A673 (cell line): ENCODE results near the gene SHISAL2B. TPM values are rescaled to one million over a fixed set of nuclear protein-coding genes. Genes with fewer than 3 reads are reported as not detected.
"Not testable (repeated sequence)": the region's sequence is repeated elsewhere in the genome, so short reads cannot be mapped to it uniquely, and the experiment has no call there.

Experiments used
- BruUV-seq: library from RNA; stranded (reverse); fragments of 400-500 nt; replicated peaks from 2 replicates; lab custom pipeline; 2021; lab: Mats Ljungman, UMichigan
- CTCF ChIA-PET: fragments of 300-600 bp; sonication (Branson Sonifier 250); formaldehyde crosslinking; loops from one replicate; lab custom pipeline; 2022; ENCODE audit warnings: antibody characterized with exemption; lab: Charles Lee
- POLR2A ChIA-PET: fragments of 300-600 bp; sonication (Branson Sonifier 250); formaldehyde crosslinking; loops from one replicate; lab custom pipeline; 2022; ENCODE audit warnings: antibody characterized with exemption; ENCODE audit not compliant: low non-redundant PET; lab: Charles Lee
- DNase-seq: peaks from one replicate; pipeline ENCODE4 v3.0.0-alpha.2; 2015; ENCODE audit warnings: low spot score
- H3K27ac ChIP-seq: fragments of 200-600 bp; sonication (generic); 2 replicates; pipeline ENCODE4 v1.5.1; 2016; ENCODE audit warnings: mixed run types, low read depth, mild to moderate bottlenecking, mixed read lengths, antibody characterized with exemption, low read length; ENCODE audit not compliant: poor library complexity, severe bottlenecking
- H3K27me3 ChIP-seq: fragments of 200-600 bp; sonication (generic); replicated peaks from 2 replicates; pipeline ENCODE4 v1.6.1; 2017; ENCODE audit warnings: mixed run types, low read depth, mild to moderate bottlenecking, mixed read lengths, antibody characterized with exemption, low read length; ENCODE audit not compliant: insufficient read depth, poor library complexity
- H3K36me3 ChIP-seq: fragments of 200-600 bp; sonication (generic); 2 replicates; pipeline ENCODE4 v1.6.1; 2016; ENCODE audit warnings: mixed run types, mild to moderate bottlenecking, mixed read lengths, antibody characterized with exemption, low read length; ENCODE audit not compliant: insufficient read depth, poor library complexity, severe bottlenecking
- H3K4me1 ChIP-seq: fragments of 200-600 bp; sonication (generic); 2 replicates; pipeline ENCODE4 v1.6.1; 2017; ENCODE audit warnings: mixed run types, mild to moderate bottlenecking, mixed read lengths, antibody characterized with exemption, low read length; ENCODE audit not compliant: insufficient read depth, poor library complexity, severe bottlenecking
- H3K4me3 ChIP-seq: fragments of 200-600 bp; sonication (generic); 2 replicates; pipeline ENCODE4 v1.5.1; 2016; ENCODE audit warnings: low read depth, mixed run types, mild to moderate bottlenecking, mixed read lengths, low read length; ENCODE audit not compliant: poor library complexity, severe bottlenecking
- H3K9me3 ChIP-seq: fragments of 200-600 bp; sonication (generic); 2 replicates; pipeline ENCODE4 v1.6.1; 2016; ENCODE audit warnings: mixed run types, low read depth, mild to moderate bottlenecking, mixed read lengths, antibody characterized with exemption, low read length; ENCODE audit not compliant: poor library complexity, severe bottlenecking
- CTCF ChIP-seq: fragments of 300-800, 200-600 bp; sonication (generic); conservative IDR thresholded peaks from 2 replicates; pipeline ENCODE4 v1.5.1; 2017; ENCODE audit warnings: low read depth, mild to moderate bottlenecking, antibody characterized with exemption, low read length, moderate library complexity, mixed read lengths
- EZH2 ChIP-seq: fragments of 200-600 bp; sonication (generic); IDR thresholded peaks from 2 replicates; pipeline ENCODE4 v1.6.1; 2017; ENCODE audit warnings: borderline replicate concordance, low read depth, mild to moderate bottlenecking, mixed read lengths, antibody characterized with exemption, low read length; ENCODE audit not compliant: poor library complexity, severe bottlenecking
- intact Hi-C: fragments of 100-400 bp; cut with micrococcal nuclease; formaldehyde crosslinking; loops from one replicate; pipeline ENCODE4 v1.10.0; 2022; ENCODE audit not compliant: unreplicated experiment
- total RNA-seq: library from RNA; stranded (reverse); gene quantifications from 2 replicates; pipeline ENCODE4 v1.2.3, GENCODE V29; 2021

SHISAL2B gene
- total RNA-seq, 1 experiment from 2014 or later = not detected

- CTCF ChIA-PET = no interaction called here
- DNase-seq = no peak
- Histone ChIP-seq H3K27ac (no peak overlapping the region), H3K36me3 (no peaks in the 10 kb centered on the region), H3K4me1 (no peaks in the 10 kb centered on the region), H3K27me3 (peaks cover 4% of the 10 kb centered on the region), H3K9me3 (no peaks in the 10 kb centered on the region), H3K4me3 (no peak overlapping the region)
- intact Hi-C loops = no loop called here
- POLR2A ChIA-PET = interaction anchor here (0.6 kb wide), 1 partner anchor 482 kb away, joined by 4 read pairs; no protein-coding TSS in a partner anchor
- no TSS peak for BruUV-seq
- TF ChIP-seq EZH2 (no peak), CTCF (no peak)
Measured at GRCh38 chr5:64707191-64707590, 16.9 kb downstream of the SHISAL2B start.

- H3K4me3 ChIP-seq, H3K9me3 ChIP-seq, H3K4me1 ChIP-seq, POLR2A ChIA-PET, BruUV-seq, H3K27me3 ChIP-seq, H3K27ac ChIP-seq, DNase-seq, H3K36me3 ChIP-seq, intact Hi-C loops: not testable (repeated sequence)
- CTCF ChIA-PET = interaction anchor here (0.7 kb wide), 1 partner anchor 439 kb away, joined by 3 read pairs; no protein-coding TSS in a partner anchor
Measured at GRCh38 chr5:64714495-64714894, 24.2 kb downstream of the SHISAL2B start.

GRCh38 chr5:64722588-64722987, 32.3 kb downstream of the SHISAL2B start:
- no peaks in the 10 kb centered on the region for H3K4me1 ChIP-seq
- DNase-seq = no peak
- no peaks in the 10 kb centered on the region for H3K27me3 ChIP-seq
- H3K27ac ChIP-seq = no peak overlapping the region
- H3K9me3 ChIP-seq = no peaks in the 10 kb centered on the region
- no TSS peak for BruUV-seq
- CTCF ChIA-PET = no interaction called here
- H3K36me3 ChIP-seq = peaks cover 17% of the 10 kb centered on the region
- no peak overlapping the region for H3K4me3 ChIP-seq
- TF ChIP-seq EZH2 (no peak), CTCF (no peak)
- POLR2A ChIA-PET = no interaction called here
- intact Hi-C loops = no loop called here

- DNase-seq = no peak
- Histone ChIP-seq H3K36me3 (peaks cover 21% of the 10 kb centered on the region), H3K4me1 (no peaks in the 10 kb centered on the region), H3K27ac (no peak overlapping the region), H3K4me3 (no peak overlapping the region), H3K27me3 (no peaks in the 10 kb centered on the region), H3K9me3 (no peaks in the 10 kb centered on the region)
- no TSS peak for BruUV-seq
- TF ChIP-seq EZH2 (no peak), CTCF (no peak)
- intact Hi-C loops = no loop called here
- POLR2A ChIA-PET = no interaction called here
- CTCF ChIA-PET = no interaction called here
Measured at GRCh38 chr5:64727150-64727549, 36.8 kb downstream of the SHISAL2B start.
